Esophagus muscularis mucosa (tissue), 4 donors: Measurements from ENCODE around the gene IER5. TPM values are rescaled to one million over a fixed set of nuclear protein-coding genes. Genes with fewer than 3 reads are reported as not detected.
A peak's percentile ranks its signal among the peaks of the same experiment; 100 is the strongest.

Experiments used
- DNase-seq: peaks from one replicate; pipeline ENCODE4 v3.0.0-alpha.2; 2017; ENCODE audit errors: extremely low spot score
- H3K27ac ChIP-seq, 4 donors: fragments of 200-600 bp; sonication (generic); replicated peaks in 1 of 4; 1 replicate in 3 of 4; 2 replicates in 1 of 4; pipeline ENCODE4 v1.5.1; 2016 to 2019; ENCODE audit warnings: mild to moderate bottlenecking in 1 of 4
- H3K27me3 ChIP-seq, 4 donors: fragments of 200-600 bp; sonication (generic); one replicate each; pipeline versions ENCODE4 v1.5.1 to v1.6.0; 2016 to 2019
- H3K36me3 ChIP-seq, 4 donors: fragments of 200-600 bp; sonication (generic); one replicate each; pipeline ENCODE4 v1.5.1; 2016 to 2019
- H3K4me1 ChIP-seq, 4 donors: fragments of 200-600 bp; sonication (generic); one replicate each; pipeline ENCODE4 v1.5.1; 2016 to 2019
- H3K4me3 ChIP-seq, 4 donors: fragments of 200-600 bp; sonication (generic); 1 replicate in 2 of 4; 2 replicates in 2 of 4; pipeline ENCODE4 v1.5.1; 2016 to 2019; ENCODE audit warnings: mild to moderate bottlenecking in 4 of 4, moderate library complexity in 1 of 4
- H3K9me3 ChIP-seq, 4 donors: fragments of 200-600 bp; sonication (generic); 1 replicate in 3 of 4; 2 replicates in 1 of 4; pipeline ENCODE4 v1.5.1; 2016 to 2019
- EP300 ChIP-seq: sonication (generic); formaldehyde crosslinking; IDR thresholded peaks from one replicate; pipeline ENCODE4 v1.6.1; 2017; ENCODE audit warnings: antibody characterized with exemption
- POLR2A ChIP-seq: fragments of 450-650 bp; IDR thresholded peaks from one replicate; pipeline ENCODE4 v1.6.1; 2017; ENCODE audit warnings: antibody characterized with exemption, moderate library complexity, mild to moderate bottlenecking, low read depth
- POLR2AphosphoS5 ChIP-seq, 2 donors: sonication (generic); formaldehyde crosslinking; IDR thresholded peaks; one replicate each; pipeline ENCODE4 v1.6.1; 2017; ENCODE audit warnings: antibody characterized with exemption in 2 of 2
- WGBS: methylation state at CpG from one replicate; pipeline ENCODE4 v1.1.5; 2018; 5-methylcytosine and 5-hydroxymethylcytosine counted together
- intact Hi-C: fragments of 100-400 bp; cut with DNase I; formaldehyde crosslinking; loops from one replicate; pipeline ENCODE4 v1.15.1; 2023
- total RNA-seq, 4 donors: library from RNA; depleted of rRNA; stranded (reverse); fragments of >200 nt; gene quantifications; one replicate each; pipeline versions ENCODE4 v1.1.0 to v1.2.1, GENCODE V29; 2016
- TF ChIP-seq, protein P1 (sequence below), 3 experiments: fragments of 200-600 bp in 2 of 3; fragments of 450-650 bp in 1 of 3; sonication (generic) in 2 of 3; IDR thresholded peaks; one replicate each; pipeline ENCODE4 v1.5.1; 2017 to 2019; ENCODE audit warnings: antibody characterized with exemption in 3 of 3, mild to moderate bottlenecking in 2 of 3, moderate library complexity in 1 of 3

The IER5 gene
- total RNA-seq, 4 donors from 2014 or later, result 14.5 to 22.0 (median 16.7) TPM

- H3K36me3 ChIP-seq, result peaks cover 0 to 5% (median 0%) of the 10 kb centered on the region in 4 donors
- H3K9me3 ChIP-seq, result no peaks in the 10 kb centered on the region
- 87% methylated on average over 8 of the region's 8 CpGs for WGBS
- no peaks in the 10 kb centered on the region for H3K27me3 ChIP-seq
- H3K4me3 ChIP-seq, result no peak overlapping the region
- intact Hi-C loops, result no loop called here
- H3K27ac ChIP-seq, result peak overlapping the region; percentile 57 to 73 (median 68)
- DNase-seq, result no peak
- TF ChIP-seq POLR2A (no peak), POLR2AphosphoS5 (IDR thresholded peaks at IDR 0.05) (no peak), EP300 (no peak)
- TF ChIP-seq, protein P1, sequence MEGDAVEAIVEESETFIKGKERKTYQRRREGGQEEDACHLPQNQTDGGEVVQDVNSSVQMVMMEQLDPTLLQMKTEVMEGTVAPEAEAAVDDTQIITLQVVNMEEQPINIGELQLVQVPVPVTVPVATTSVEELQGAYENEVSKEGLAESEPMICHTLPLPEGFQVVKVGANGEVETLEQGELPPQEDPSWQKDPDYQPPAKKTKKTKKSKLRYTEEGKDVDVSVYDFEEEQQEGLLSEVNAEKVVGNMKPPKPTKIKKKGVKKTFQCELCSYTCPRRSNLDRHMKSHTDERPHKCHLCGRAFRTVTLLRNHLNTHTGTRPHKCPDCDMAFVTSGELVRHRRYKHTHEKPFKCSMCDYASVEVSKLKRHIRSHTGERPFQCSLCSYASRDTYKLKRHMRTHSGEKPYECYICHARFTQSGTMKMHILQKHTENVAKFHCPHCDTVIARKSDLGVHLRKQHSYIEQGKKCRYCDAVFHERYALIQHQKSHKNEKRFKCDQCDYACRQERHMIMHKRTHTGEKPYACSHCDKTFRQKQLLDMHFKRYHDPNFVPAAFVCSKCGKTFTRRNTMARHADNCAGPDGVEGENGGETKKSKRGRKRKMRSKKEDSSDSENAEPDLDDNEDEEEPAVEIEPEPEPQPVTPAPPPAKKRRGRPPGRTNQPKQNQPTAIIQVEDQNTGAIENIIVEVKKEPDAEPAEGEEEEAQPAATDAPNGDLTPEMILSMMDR (IDR thresholded peaks at IDR 0.05), result no peak
- H3K4me1 ChIP-seq, result peaks cover 74 to 91% (median 83%) of the 10 kb centered on the region in 4 donors
Measured at GRCh38 chr1:181095260-181095659, 6.8 kb downstream of the IER5 start.

- no peak for DNase-seq
- H3K9me3 ChIP-seq, result no peaks in the 10 kb centered on the region
- no peaks in the 10 kb centered on the region for H3K27me3 ChIP-seq
- no peak for TF ChIP-seq POLR2A
- no peak for TF ChIP-seq POLR2AphosphoS5 (IDR thresholded peaks at IDR 0.05)
- TF ChIP-seq, protein P1 (IDR thresholded peaks at IDR 0.05), result no peak
- TF ChIP-seq EP300, result no peak
- H3K4me3 ChIP-seq, result no peak overlapping the region
- peaks cover 0 to 5% (median 0%) of the 10 kb centered on the region in 4 donors for H3K36me3 ChIP-seq
- 80% methylated on average over 5 of the region's 5 CpGs for WGBS
- peaks cover 73 to 91% (median 81%) of the 10 kb centered on the region in 4 donors for H3K4me1 ChIP-seq
- H3K27ac ChIP-seq, result peak overlapping the region; percentile 57 to 73 (median 68)
- intact Hi-C loops, result no loop called here
Measured at GRCh38 chr1:181095763-181096184, 7.3 kb downstream of the IER5 start.

GRCh38 chr1:181097242-181097641 lies 8.7 kb downstream of the IER5 start:
- 56% methylated on average over 7 of the region's 7 CpGs for WGBS
- Histone ChIP-seq H3K27me3 (no peaks in the 10 kb centered on the region), H3K36me3 (peaks cover 0 to 3% (median 0%) of the 10 kb centered on the region in 4 donors), H3K9me3 (no peaks in the 10 kb centered on the region), H3K4me1 (peaks cover 63 to 88% (median 77%) of the 10 kb centered on the region in 4 donors), H3K4me3 (no peak overlapping the region), H3K27ac (peak overlapping the region; percentile 57 to 73 (median 68))
- intact Hi-C loops, result no loop called here
- no peak for DNase-seq
- TF ChIP-seq EP300, result no peak
- TF ChIP-seq, protein P1 (IDR thresholded peaks at IDR 0.05), result no peak
- no peak for TF ChIP-seq POLR2AphosphoS5 (IDR thresholded peaks at IDR 0.05)
- no peak for TF ChIP-seq POLR2A

DNA sequence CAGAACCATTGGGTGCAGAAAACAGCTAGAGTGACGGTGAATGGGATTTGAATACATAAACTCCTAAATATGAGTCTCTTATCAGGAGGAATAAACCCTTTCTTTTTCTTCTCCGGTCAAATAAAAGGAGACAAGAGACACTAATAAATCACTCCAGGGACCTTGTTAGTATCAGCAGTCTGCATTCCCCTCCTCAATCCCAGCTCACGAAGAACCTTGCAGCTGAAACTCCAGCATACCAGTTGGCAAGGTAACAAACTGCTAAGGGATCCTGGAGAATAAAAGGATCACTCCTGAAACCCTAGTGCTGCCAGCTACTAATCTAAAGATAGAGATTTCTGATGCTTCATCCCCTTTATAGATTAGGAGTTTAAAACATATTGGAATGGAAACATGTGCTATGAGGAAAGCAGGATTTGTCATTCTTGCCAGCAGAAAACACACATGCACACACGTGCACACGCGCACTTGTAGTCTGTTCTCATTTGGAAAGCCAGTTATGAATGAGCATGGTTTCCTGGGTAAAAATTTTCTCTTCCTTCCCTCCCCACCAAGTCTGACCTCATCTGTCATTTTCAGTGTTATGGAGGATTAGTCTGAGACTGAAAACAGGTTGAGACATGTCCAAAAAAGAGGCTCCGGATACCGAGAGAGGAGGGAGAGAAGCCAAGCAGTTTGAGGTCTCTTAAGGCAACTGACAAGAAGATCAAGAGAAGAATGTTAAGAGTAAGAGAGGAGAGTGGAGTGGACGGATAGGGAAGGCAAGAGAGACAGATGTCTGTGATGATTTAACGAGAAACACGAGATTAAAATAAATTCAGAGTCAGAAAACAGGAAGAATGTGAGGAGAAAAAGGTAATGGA lies 10.9 kb downstream of the IER5 start:
- Histone ChIP-seq H3K27ac (peak overlapping the region in 3 of 4 donors; percentile 20 to 30 (median 30)), H3K9me3 (no peaks in the 10 kb centered on the region), H3K4me3 (no peak overlapping the region), H3K36me3 (no peaks in the 10 kb centered on the region), H3K4me1 (peaks cover 52 to 87% (median 79%) of the 10 kb centered on the region in 4 donors), H3K27me3 (no peaks in the 10 kb centered on the region)
- intact Hi-C loops, result no loop called here
- DNase-seq, result no peak
- TF ChIP-seq POLR2A (no peak), EP300 (no peak), POLR2AphosphoS5 (IDR thresholded peaks at IDR 0.05) (no peak)
- TF ChIP-seq, protein P1 (IDR thresholded peaks at IDR 0.05), result no peak
- 23% methylated on average over 11 of the region's 11 CpGs for WGBS
